GM18517 (cell line): ENCODE measurements around the gene PARVG.

Source experiments
- ATAC-seq: cut with Tn5 transposase; IDR thresholded peaks from one replicate; pipeline ENCODE4 v1.9.1; 2021; ENCODE audit warnings: mild to moderate bottlenecking, moderate library complexity; ENCODE audit not compliant: unreplicated experiment

The PARVG gene

DNA sequence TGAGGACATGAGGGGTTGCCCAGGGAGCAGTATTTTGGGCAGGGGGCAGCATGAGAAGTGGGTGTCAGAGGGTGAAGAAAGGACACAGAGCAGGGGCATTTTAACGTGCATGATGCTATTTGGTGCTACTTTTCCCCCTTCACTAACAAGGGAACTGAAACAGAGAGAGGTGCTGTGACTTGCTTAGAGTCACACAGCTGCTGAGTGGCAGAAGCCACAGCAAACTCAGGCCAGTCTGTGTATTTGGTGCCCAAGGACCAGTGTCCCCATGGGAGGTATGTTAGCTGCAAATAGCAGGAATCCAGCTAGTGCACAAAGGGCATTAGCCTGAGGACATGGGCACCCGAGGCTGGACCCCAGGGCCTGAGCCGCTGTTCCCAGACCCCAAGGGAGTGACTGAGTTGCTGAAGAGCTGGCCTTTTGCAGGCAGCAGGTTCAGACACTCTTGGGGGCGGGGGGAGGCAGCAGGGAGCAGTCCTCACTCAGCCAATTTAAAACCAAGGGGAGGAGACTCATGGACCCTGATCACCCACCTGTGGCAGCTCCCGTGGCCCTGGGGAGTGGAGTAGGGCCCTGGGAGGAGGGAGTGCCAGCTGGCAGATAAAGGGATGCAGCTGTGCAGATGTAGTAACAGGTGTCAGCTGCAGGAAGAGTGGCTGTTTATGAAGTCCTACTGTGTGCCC, 14.6 kb downstream of the PARVG start:
- ATAC-seq: no peak

DNA sequence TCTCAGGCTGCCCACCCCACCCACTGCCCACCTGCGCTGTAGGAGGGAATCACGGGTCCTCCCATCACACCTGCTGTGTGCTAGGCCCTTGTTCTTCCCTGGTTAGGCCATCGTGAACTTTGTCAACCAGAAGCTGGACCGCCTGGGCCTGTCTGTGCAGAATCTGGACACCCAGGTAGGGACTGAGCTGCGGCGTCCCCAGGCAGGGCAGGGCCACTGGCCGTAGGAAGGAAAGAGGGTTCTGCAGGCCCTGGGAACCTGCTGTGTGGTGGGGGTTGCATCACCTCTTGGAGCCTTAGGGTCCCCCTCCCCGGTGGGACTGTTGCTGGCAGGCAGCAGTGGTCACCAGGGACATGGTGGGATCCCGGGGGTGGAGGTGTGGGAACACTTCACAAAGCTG, 15.5 kb downstream of the PARVG start:
- ATAC-seq: no peak

DNA sequence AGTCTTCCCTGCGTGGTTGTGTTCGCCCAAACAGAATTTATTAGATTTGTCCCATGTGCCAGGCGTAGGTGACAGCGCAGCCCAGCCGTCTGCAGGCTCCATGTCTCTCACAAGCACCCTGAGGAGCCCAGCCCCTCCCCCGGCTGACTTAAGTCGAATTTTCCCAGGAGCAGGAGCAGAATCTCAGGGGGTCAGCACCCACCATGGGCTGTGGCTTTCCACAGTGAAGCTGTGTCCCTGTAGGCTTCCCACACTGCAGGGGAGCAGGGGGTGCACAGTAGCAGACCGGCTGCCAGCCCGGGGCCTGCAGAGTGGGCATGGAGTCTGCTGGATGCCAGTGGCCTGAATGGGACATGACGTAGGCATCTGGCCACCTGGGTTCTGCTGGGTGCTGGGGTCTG, 16.0 kb downstream of the PARVG start:
- no peak for ATAC-seq

DNA sequence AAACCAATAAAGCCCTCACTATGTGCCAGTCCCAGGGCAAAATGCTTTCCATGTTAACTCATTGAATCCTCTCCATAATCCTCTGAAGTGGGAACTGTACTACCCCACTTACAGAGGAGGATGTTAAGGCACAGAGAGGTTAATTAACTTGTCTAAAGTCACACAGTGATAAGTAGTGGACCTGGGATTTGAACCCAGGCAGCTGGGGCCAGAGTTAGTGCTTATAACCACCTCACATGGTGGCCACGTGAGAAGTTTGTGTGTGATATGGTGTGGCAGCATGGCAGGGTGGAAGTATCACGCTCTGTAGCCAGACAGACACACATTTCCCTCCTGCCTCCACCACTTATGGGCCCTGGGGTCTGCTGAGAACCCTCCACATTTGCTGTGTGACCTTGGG, 16.5 kb downstream of the PARVG start:
- ATAC-seq: no peak

DNA sequence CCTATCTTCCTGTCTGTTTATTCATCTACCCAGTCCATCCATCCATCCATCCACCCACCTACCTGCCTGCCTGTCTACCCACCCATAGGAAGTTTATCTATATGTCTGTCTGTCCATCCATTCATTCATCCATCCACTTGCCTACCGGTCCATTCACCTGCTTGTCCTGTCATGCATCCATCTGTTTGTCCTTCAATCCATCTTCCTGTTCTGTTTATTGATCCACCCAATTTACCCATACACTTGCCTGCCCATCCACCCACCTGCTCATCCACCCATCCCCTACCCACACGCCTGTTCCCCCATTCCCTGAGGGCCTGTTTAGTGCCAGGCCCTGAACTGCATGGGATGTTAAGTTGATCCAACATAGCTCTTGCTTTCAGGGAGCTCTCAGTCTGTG, 18.4 kb downstream of the PARVG start:
- no peak for ATAC-seq

DNA sequence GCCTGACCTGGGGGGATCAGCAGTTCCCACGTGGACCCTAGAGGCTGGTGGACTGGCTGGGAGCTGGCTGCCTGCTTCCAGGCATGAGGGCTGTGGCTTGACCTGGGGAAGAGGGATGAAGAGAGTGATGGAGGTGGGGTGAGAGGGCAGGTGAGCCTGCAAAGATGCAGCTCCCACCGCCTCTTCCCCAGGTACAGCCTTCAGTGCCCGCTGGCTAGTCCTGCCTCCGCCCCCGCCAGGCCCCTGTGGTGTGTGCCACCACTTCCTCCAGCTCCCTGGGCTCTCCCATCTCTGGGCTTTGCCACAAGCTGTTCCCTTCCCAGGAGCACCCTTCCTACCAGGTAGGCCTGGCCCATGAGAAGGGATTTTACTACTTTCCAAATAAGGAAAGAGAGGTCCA, 19.1 kb downstream of the PARVG start:
- ATAC-seq: no peak

DNA sequence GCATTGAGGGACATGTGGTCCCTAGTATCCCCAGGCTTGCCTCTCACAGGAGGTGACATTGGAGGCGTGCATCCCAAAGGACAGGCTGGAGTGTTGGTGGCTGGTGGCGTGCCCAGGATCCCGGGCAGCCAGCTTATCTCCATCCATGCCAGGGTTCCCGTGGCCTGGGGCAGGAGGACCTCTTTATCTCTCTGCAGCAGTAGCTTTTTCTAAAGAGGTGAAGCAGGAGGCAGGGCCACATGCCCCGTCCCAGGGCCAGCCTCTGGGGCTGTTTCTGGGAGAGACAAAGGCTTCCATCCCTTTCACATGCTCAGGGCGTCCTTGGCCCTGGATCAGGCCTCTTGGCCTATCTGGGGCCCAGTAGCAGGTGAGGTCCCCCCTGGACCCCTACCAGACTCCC, 19.7 kb downstream of the PARVG start:
- ATAC-seq: no peak

DNA sequence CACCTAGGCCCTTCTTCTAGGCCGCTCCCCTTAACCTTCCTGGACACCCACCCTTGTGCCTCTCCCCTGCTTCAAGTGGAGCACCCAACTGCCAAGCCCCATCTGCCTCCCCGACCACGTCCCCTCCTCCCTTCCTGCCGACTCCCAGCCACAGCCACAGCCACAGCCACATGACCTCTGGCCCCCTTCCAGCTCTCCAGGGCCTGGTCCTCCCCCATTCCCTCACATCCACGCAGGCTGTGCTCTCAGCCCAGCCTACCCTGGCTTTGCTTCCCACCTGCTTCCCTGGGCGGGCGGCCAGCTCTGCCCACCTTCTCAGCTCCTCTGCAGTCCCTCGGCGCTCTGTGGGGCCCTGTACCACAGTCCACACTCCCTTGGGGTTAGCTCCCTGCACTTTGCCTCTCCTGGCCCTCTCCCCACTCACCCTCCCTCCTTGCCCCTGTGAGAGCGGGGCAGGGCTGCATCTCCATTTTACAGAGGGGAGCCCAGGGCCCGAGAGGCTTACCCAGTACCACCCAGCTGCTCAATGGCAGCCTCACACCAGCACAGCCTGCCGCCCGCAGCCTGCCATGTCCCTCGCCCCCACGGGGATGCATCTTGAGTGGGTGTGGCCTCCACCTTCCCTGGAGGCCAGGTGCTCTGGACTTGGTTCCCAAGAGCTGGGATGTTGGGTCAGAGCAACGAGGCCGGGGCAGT, 20.3 kb downstream of the PARVG start:
- no peak for ATAC-seq

DNA sequence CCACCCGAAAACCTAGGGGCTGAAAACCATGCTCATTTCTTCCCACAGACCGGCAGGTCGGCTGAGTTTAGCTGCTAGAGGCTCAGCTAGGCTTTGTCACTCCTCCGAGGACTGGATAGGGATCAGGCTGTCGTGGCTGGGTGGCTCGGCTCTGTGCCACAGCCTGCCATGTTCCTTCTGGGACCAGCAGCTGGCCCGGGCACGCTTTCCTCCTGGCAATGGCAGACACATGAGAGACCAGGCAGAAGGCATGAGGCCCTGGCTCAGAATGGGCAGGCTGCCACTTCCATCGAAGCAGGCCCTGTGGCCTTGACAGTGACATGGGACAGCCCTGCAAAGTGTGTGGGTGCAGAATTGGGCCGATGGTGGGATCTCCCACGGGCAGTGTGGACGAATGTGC, 20.9 kb downstream of the PARVG start:
- no peak for ATAC-seq

DNA sequence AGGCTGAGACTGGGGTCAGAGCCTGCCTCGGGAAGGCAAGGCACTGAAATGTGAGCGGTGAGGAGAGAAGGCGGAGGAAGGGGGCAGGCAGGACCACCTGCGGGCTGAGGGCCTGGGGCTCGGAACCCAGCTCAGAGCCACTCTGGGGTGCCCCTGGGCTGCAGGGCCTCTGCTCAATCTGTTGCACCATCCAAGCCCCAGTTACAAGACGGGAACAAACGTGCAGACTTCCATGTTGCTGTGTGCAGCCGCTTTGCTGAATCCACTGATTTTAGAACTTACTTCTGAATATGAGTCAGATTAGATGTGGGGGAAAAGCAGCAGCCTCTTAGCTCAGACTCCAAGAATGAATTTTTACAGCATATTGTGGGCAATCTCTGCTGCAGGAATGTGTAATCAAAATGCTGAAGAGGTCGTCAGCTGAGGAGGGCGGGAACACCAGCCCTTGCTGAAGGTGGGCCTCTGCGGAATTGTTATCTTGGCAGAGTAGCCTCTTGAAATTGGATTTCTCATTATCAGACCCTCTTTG, 21.6 kb downstream of the PARVG start:
- ATAC-seq: no peak

DNA sequence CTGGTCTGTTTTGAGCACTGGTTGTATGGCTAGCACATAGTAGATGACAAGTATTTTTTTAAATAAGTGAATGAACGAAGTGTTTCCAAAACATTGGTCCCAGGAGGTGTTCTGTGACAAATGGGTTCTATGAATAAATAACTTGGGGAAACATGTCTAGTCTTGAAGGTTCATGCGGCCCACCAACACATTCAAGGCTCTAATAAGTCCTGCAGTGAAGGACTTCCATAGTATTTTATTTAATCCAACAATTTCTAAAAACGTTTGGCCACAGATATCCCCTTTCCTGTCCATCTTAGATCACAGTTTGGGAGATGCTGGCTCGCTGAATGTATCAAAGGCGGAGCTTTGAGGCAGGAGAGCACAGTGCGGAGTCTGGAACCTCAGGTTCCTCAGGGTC, 22.5 kb downstream of the PARVG start:
- ATAC-seq: no peak

DNA sequence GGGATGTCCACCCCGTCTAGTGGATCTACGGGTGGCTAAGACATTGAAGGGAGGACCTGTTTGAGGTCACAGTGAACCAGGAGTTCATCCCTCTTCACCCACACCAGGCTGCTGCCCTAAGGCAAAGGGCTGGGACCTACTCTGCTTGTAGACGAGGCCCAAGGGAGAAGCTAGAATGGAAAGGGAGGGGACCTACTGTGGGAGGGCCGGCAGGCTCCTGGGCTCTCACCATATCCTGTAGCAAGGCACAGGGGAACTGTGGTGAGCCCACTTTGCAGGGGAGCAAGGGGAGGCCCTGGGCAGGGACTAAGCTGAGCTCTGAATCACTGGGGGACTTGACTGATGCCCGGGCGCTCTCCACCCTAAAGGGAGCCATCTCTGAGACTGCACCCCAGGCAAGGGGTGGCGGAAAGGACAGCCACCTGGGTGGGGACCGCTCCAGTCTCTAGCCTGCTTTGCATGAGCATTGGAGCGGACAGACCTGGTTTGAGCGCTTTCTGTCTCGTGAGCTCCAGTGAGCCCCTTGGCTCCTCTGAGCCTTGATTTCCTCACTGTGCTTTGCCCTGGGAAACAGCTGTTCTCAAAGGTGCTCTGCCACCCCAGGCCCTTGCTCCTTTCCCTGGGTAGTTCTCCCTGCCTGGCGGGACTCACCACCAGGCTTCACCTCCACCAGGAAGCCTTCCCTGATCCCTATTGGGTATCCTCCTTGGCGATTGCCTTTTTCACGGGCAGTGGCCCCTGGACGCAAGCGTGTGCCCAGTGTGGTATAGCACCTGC, 24.2 kb downstream of the PARVG start:
- ATAC-seq: no peak

DNA sequence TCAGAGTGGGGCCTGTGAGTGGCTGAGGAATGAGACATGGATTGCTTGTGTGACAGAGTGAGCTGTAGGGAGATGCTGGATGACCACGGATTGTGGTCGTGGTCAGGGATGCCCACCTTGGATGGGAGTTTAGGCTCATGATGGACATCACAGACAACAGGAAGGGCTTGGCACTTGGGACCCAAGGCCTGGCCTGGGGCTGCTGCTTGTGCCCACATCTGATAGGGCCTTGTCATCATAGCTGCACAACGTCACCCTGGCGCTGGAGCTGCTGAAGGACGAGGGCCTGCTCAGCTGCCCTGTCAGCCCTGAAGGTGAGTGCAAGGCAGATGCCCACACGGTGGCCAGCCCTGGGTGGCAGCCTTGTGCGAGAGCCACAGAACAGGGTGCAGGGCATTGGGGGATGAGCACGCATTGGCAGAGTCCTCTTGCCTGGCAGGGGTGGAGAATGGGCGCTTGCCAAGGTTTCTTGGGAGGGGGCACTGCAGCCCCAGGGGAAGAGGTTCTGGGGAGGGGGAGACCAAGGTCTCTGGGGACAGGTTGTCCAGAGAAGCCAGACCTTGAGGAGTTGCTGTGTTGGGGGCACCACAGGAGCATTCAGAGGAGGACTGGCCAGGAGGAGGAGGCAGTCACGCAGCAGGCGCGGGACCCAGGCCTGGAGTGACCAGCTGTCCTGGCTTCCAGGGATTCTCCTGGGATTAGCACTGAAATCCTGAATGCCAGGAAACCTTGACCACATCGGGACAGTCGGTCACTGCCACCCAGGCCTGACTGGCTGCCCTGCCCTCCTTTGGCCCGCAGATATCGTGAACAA, 25.0 kb downstream of the PARVG start:
- ATAC-seq: no peak

DNA sequence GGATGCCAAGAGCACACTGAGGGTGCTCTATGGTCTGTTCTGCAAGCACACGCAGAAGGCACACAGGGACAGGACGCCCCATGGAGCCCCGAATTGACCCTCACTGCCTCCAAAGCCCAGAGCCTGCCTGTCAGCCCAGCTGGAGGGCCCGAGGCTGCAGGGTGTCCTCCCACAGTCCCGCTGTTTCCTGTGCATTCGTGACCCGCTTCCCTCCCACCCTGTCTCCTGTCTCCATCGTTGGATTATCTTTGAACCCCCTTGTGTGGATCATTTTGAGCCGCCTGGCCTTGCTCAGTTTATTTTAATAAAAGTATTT, 25.6 kb downstream of the PARVG start:
- no peak for ATAC-seq

DNA sequence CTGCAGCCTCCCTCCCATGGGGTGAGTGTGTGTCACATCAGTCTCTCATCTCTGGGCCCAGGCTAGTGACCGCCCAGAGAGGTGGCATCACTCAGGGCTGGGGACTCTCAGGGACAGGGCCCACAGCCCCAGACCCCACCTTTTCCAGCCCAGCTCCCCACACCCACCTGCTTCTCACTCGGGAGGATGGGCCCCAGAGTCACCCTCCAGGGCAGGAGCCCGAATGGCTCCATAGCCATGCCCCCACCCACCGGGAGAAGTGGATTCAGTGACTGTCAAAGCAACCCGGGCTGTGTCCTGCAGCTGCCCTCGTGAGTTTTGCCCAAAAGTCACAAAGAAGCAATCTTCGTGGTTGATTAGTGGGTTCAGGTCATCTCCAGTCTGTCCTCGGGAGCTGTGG, 26.0 kb downstream of the PARVG start:
- no peak for ATAC-seq

DNA sequence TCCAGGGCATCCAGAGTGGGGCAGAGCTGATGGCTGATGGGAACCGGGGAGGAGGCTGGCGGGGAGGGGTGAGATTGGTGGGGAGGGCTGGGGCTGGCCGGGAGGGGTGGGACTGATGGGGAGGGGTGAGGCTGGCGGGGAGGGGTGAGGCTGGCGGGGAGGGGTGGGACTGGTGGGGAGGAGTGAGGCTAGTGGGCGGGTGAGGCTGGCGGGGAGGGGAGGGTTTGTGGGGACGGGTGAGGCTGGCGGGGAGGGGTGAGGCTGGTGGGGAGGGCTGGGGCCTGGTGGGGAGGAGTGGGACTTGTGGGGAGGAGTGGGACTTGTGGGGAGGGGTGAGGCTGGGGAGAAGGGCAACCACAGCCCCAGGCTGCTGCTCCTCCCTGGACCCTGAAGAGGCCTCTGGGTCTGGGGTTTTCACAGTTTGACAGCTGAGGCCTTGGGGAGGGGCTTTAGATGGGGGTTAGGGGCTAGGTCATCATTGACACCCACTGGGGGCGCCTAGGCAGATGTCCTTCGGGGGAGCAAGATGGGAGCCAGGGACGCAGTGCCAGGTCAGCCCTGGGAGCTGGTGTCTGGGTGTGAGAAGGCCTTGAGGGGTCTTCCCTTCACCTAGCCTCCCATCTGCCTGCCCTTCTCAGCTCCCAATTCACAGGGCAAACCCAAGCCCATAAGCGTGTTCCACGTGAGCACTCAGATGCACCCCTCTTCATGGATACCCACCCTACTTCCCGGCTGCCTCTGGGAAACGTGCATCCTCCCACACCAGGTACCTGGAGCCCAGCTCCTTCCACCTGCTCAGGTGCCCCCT, 26.7 kb downstream of the PARVG start:
- ATAC-seq: no peak

DNA sequence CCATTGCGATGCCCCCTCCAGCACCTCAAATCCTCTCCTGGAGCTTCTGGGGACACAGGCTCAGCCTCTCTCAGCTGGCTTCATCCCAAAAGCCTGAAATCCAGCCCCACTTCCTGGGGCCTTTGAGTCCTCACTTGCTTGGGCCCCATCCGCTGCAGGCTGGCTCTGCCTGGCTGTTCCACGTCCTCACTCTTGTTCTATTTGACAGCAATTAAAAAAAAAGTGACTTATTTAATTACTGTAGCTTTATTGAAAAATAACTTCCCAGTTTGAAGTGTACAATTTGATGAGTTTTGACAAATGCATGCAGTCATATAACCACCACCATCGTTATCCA, 27.2 kb downstream of the PARVG start:
- no peak for ATAC-seq

DNA sequence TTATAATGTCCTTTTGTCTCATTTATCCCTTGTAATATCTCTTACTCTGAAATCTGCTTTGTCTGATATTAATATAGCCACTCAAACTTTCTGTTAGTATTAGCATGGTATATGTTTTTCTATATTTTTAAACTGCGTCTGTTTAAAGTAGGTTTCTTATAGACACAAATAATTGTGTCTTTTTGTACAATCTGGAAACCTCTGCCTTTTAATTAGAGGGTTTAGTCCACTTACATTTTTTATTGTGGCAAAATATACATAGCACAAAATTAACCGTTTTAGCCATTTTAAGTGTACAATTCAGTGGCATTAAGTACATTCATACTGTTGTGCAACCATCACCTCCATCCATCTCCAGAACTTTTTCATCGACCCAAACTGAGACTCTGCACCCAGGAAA, 28.6 kb downstream of the PARVG start:
- ATAC-seq: no peak

DNA sequence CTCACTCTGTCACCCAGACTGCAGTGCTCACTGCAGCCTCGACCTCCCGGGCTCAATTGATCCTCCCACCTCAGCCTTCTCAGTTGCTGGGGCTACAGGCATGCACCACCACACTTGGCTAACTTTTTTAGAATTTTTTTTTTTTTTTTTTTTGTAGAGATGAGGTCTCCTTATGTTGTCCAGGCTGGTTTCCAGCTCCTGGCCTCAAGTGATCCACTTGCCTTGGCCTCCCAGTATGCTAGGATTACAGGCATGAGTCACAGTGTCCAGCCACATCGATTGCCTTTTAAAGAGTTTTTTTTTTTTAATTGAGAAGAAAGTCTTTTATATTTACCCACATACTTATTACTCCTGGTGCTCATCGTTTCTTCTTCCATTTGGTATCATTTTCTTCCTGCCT, 30.0 kb downstream of the PARVG start:
- ATAC-seq: no peak

DNA sequence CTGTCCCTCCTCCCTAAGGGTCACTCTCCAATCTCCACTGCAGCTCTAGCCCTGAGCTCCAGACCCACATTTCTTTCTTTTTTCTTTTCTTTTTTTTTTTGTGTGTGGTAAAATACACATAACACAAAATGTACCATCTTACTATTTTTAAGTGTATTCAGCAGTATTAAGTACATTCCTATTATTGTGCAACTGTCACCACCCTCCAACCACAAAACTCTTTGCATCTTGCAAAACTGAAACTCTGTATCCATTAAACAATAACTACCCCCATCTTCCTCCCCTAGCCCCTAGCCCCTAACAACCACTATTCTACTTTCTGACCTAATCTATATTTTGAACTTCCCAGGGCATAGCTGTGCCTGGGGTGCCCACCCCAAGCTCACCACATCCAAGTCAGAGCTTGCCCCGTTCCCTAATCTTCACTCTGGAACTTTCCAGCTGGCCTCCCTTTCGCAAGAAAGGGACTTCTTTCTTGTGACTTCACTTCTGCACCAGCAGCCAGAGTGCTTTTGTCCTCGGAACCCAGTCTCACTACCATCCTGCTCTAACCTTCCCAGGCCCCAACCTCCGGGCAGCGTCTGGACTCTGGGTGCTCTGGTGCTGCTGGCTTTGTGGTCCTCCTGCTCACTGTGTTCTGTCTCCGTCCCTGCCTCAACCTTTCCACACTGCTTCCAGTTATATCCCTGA, 30.7 kb downstream of the PARVG start:
- ATAC-seq: no peak
